CD4-positive, alpha-beta memory T cell (primary cell): ENCODE data around the gene THSD4. TPM values are rescaled to one million over a fixed set of nuclear protein-coding genes. Genes with fewer than 3 reads are reported as not detected.
"Not testable (repeated sequence)": the region's sequence is repeated elsewhere in the genome, so short reads cannot be mapped to it uniquely, and the experiment has no call there.

ENCODE experiments used
- CTCF ChIA-PET: fragments of 350-600 bp; sonication (Branson Sonifier 250); formaldehyde crosslinking; loops from one replicate; lab custom pipeline; 2021; ENCODE audit warnings: inconsistent platforms; ENCODE audit not compliant: partially characterized antibody; lab: Charles Lee
- POLR2A ChIA-PET: fragments of 350-600 bp; sonication (Branson Sonifier 250); formaldehyde crosslinking; loops from one replicate; lab custom pipeline; 2021; ENCODE audit not compliant: partially characterized antibody; lab: Charles Lee
- DNase-seq, 5 donors: peaks; one replicate each; pipeline versions ENCODE4 v3.0.0 to v3.0.0-alpha.2; 2020 to 2022; ENCODE audit warnings: mixed read lengths in 1 of 5
- H3K27ac ChIP-seq: one replicate; pipeline ENCODE4 v1.7.0; 2013; ENCODE audit warnings: low read depth, low read length
- H3K27me3 ChIP-seq: 2 replicates; pipeline ENCODE4 v1.7.0; 2013; ENCODE audit warnings: mild to moderate bottlenecking, low read length, moderate library complexity; ENCODE audit not compliant: insufficient read depth
- H3K36me3 ChIP-seq: 2 replicates; pipeline ENCODE4 v1.7.0; 2013; ENCODE audit warnings: mild to moderate bottlenecking, low read length, moderate library complexity; ENCODE audit not compliant: insufficient read depth
- H3K4me1 ChIP-seq: 2 replicates; pipeline ENCODE4 v1.7.0; 2013; ENCODE audit warnings: mild to moderate bottlenecking, low read length, moderate library complexity; ENCODE audit not compliant: insufficient read depth
- H3K4me3 ChIP-seq, 2 donors: one replicate each; pipeline ENCODE4 v1.7.0; 2013; ENCODE audit warnings: low read length in 2 of 2, mild to moderate bottlenecking in 1 of 2
- H3K9me3 ChIP-seq, 2 donors: one replicate each; pipeline ENCODE4 v1.7.0; 2013; ENCODE audit warnings: low read length in 2 of 2, control low read depth in 1 of 2; ENCODE audit not compliant: control insufficient read depth in 1 of 2
- H3K27ac Mint-ChIP-seq, 7 donors: one replicate each; pipeline ENCODE4 v1.8.0; 2020 to 2021; ENCODE audit warnings: mixed read lengths in 7 of 7, mild to moderate bottlenecking in 6 of 7, inconsistent platforms in 3 of 7, moderate library complexity in 3 of 7
- H3K27me3 Mint-ChIP-seq, 2 donors: one replicate each; pipeline ENCODE4 v1.8.0; 2020 to 2021; ENCODE audit warnings: mixed read lengths in 2 of 2
- H3K36me3 Mint-ChIP-seq, 2 donors: one replicate each; pipeline ENCODE4 v1.8.0; 2020 to 2021; ENCODE audit warnings: mixed read lengths in 2 of 2, inconsistent platforms in 1 of 2, mild to moderate bottlenecking in 1 of 2
- H3K4me1 Mint-ChIP-seq, 4 donors: one replicate each; pipeline ENCODE4 v1.8.0; 2020 to 2021; ENCODE audit warnings: mixed read lengths in 4 of 4, mild to moderate bottlenecking in 1 of 4
- H3K4me3 Mint-ChIP-seq, 8 donors: one replicate each; pipeline ENCODE4 v1.8.0; 2020 to 2021; ENCODE audit warnings: mixed read lengths in 8 of 8, mild to moderate bottlenecking in 7 of 8, moderate library complexity in 6 of 8, inconsistent platforms in 3 of 8
- H3K9me3 Mint-ChIP-seq, 8 donors: one replicate each; pipeline ENCODE4 v1.8.0; 2020 to 2021; ENCODE audit warnings: mixed read lengths in 8 of 8, mild to moderate bottlenecking in 5 of 8, inconsistent platforms in 3 of 8, moderate library complexity in 1 of 8
- intact Hi-C: fragments of 100-400 bp; cut with micrococcal nuclease; formaldehyde crosslinking; loops from one replicate; pipeline ENCODE4 v1.15.1; 2023
- polyA plus RNA-seq, 2 donors: library from polyadenylated mRNA; unstranded; fragments of 300-500 nt; fragmentation: Illumina TruSeq; gene quantifications; one replicate each; pipeline ENCODE4 v1.2.3, GENCODE V29; 2021
- total RNA-seq, 2 experiments: library from RNA; stranded (reverse); gene quantifications; one replicate each; pipeline ENCODE4 v1.2.3, GENCODE V29; 2021

The THSD4 gene
- total and polyA plus RNA-seq, 4 experiments from 2014 or later: not detected

DNA sequence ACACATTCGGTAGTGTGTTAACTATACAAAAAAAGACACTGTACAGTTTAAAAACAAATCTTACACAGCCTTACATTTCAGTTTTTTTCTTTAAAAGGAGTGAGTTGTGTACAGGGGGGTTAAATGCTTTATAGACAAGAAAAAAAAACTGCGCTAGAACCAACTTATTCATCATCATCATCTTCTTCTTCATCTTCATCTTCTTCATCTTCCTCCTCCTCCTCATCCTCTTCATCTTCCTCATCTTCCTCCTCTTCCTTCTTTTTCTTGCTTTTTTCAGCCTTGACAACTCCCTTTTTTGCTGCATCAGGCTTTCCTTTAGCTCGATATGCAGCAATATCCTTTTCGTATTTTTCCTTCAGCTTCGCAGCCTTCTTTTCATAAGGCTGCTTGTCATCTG lies 49.3 kb downstream of the THSD4 start:
- H3K4me3 Mint-ChIP-seq, H3K4me1 ChIP-seq, H3K4me3 ChIP-seq, H3K27me3 ChIP-seq, H3K4me1 Mint-ChIP-seq, H3K27ac Mint-ChIP-seq, CTCF ChIA-PET, H3K36me3 Mint-ChIP-seq, POLR2A ChIA-PET, DNase-seq, H3K36me3 ChIP-seq, H3K27ac ChIP-seq, H3K9me3 ChIP-seq, intact Hi-C loops: not testable (repeated sequence)
- Mint-ChIP-seq H3K9me3 (peaks cover 3 to 33% (median 22%) of the 10 kb centered on the region in 8 donors), H3K27me3 (peaks cover 14 to 22% of the 10 kb centered on the region in 2 donors)

- no peak for DNase-seq
- no peak overlapping the region for H3K4me3 ChIP-seq
- intact Hi-C loops: no loop called here
- Mint-ChIP-seq H3K4me1 (no peaks in the 10 kb centered on the region), H3K36me3 (peaks cover 0 to 6% of the 10 kb centered on the region in 2 donors), H3K27ac (no peak overlapping the region), H3K27me3 (peaks cover 8 to 16% of the 10 kb centered on the region in 2 donors), H3K9me3 (peaks cover 0 to 47% (median 31%) of the 10 kb centered on the region in 8 donors), H3K4me3 (no peak overlapping the region)
- no peaks in the 10 kb centered on the region for H3K4me1 ChIP-seq
- ChIA-PET CTCF (no interaction called here), POLR2A (no interaction called here)
- no peaks in the 10 kb centered on the region for H3K9me3 ChIP-seq
- H3K27me3 ChIP-seq: no peaks in the 10 kb centered on the region
- no peaks in the 10 kb centered on the region for H3K36me3 ChIP-seq
- no peak overlapping the region for H3K27ac ChIP-seq
These were observed 52.3 kb downstream of the THSD4 start for GRCh38 chr15:71167445-71168165.

GRCh38 chr15:71168166-71168834 lies 53.0 kb downstream of the THSD4 start:
- no peaks in the 10 kb centered on the region for H3K36me3 ChIP-seq
- H3K4me1 ChIP-seq: no peaks in the 10 kb centered on the region
- H3K27ac ChIP-seq: no peak overlapping the region
- Mint-ChIP-seq H3K27ac (no peak overlapping the region), H3K4me1 (no peaks in the 10 kb centered on the region), H3K9me3 (peaks cover 0 to 44% (median 28%) of the 10 kb centered on the region in 8 donors), H3K27me3 (peaks cover 8 to 16% of the 10 kb centered on the region in 2 donors), H3K36me3 (peaks cover 0 to 6% of the 10 kb centered on the region in 2 donors), H3K4me3 (no peak overlapping the region)
- intact Hi-C loops: no loop called here
- H3K9me3 ChIP-seq: no peaks in the 10 kb centered on the region
- POLR2A ChIA-PET: no interaction called here
- CTCF ChIA-PET: no interaction called here
- H3K4me3 ChIP-seq: no peak overlapping the region
- H3K27me3 ChIP-seq: no peaks in the 10 kb centered on the region
- no peak for DNase-seq

DNA sequence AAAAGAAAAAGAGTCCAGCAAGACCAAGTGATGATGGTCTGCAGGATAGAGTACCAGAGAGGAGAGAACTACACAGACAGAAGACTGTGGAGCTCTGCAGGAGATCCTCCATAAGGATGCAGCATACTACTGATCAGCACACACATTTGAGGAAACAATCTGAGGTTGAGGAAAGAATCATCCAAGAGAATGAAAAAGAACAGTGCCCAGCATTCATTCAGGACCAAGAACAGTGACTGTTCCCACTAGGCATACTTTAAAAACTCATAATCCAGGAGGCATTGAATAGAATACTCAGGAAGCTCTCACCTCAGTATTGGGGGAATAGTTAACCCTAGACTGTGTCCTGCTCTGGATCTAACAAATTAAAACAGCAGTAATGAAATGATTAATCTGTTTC lies 54.9 kb downstream of the THSD4 start:
- CTCF ChIA-PET: no interaction called here
- H3K9me3 Mint-ChIP-seq: peaks cover 0 to 49% (median 31%) of the 10 kb centered on the region in 8 donors

DNA sequence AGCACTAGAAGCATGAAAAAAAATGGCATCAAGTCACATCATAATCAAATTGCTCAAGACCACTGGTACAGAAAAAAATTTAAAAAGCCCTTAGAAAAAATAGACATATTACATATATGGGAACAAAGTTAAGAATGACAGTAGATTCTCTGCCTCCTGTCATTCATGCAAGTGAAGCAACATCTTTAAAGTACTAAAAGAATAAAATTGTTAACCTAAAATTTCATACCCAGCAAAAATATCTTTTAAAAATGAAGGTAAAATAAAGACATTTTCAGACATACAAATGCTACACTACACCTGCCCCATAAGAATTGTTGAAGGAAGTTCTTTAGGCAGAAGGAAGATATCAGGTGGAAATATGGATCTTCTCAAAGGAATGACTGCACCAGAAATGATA lies 55.9 kb downstream of the THSD4 start:
- intact Hi-C loops: no loop called here
- H3K27ac Mint-ChIP-seq: no peak overlapping the region
- H3K36me3 ChIP-seq: no peaks in the 10 kb centered on the region
- POLR2A ChIA-PET: no interaction called here
- CTCF ChIA-PET: no interaction called here
- H3K27ac ChIP-seq: no peak overlapping the region
- H3K9me3 Mint-ChIP-seq: peaks cover 0 to 41% (median 29%) of the 10 kb centered on the region in 8 donors
- H3K36me3 Mint-ChIP-seq: peaks cover 0 to 6% of the 10 kb centered on the region in 2 donors
- no peaks in the 10 kb centered on the region for H3K4me1 ChIP-seq
- no peaks in the 10 kb centered on the region for H3K9me3 ChIP-seq
- H3K27me3 ChIP-seq: no peaks in the 10 kb centered on the region
- H3K27me3 Mint-ChIP-seq: peaks cover 3 to 13% of the 10 kb centered on the region in 2 donors
- H3K4me3 ChIP-seq: no peak overlapping the region
- H3K4me3 Mint-ChIP-seq: no peak overlapping the region
- DNase-seq: no peak
- H3K4me1 Mint-ChIP-seq: no peaks in the 10 kb centered on the region

More for the DNA sequence above, 54.9 kb downstream of the THSD4 start:
- Mint-ChIP-seq H3K36me3 (peaks cover 0 to 6% of the 10 kb centered on the region in 2 donors), H3K4me1 (no peaks in the 10 kb centered on the region), H3K27me3 (peaks cover 8 to 16% of the 10 kb centered on the region in 2 donors), H3K4me3 (no peak overlapping the region), H3K27ac (no peak overlapping the region)
- POLR2A ChIA-PET: no interaction called here
- no peak overlapping the region for H3K4me3 ChIP-seq
- H3K4me1 ChIP-seq: no peaks in the 10 kb centered on the region
- no peak for DNase-seq
- H3K27ac ChIP-seq: no peak overlapping the region
- H3K36me3 ChIP-seq: no peaks in the 10 kb centered on the region
- intact Hi-C loops: no loop called here
- H3K9me3 ChIP-seq: no peaks in the 10 kb centered on the region
- no peaks in the 10 kb centered on the region for H3K27me3 ChIP-seq

DNA sequence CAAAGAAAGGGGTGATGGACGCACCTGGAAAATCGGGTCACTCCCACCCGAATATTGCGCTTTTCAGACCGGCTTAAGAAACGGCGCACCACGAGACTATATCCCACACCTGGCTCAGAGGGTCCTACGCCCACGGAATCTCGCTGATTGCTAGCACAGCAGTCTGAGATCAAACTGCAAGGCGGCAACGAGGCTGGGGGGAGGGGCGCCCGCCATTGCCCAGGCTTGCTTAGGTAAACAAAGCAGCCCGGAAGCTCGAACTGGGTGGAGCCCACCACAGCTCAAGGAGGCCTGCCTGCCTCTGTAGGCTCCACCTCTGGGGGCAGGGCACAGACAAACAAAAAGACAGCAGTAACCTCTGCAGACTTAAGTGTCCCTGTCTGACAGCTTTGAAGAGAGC lies 59.1 kb downstream of the THSD4 start:
- CTCF ChIA-PET, intact Hi-C loops, POLR2A ChIA-PET, H3K36me3 Mint-ChIP-seq, H3K27ac ChIP-seq, H3K4me3 Mint-ChIP-seq, H3K4me3 ChIP-seq, H3K27me3 Mint-ChIP-seq, H3K27ac Mint-ChIP-seq, H3K27me3 ChIP-seq, H3K4me1 ChIP-seq, H3K4me1 Mint-ChIP-seq, H3K36me3 ChIP-seq, H3K9me3 ChIP-seq: not testable (repeated sequence)
- peaks cover 0 to 35% (median 26%) of the 10 kb centered on the region in 8 donors for H3K9me3 Mint-ChIP-seq
- DNase-seq: peak in 1 of 5 donors; percentile 4

DNA sequence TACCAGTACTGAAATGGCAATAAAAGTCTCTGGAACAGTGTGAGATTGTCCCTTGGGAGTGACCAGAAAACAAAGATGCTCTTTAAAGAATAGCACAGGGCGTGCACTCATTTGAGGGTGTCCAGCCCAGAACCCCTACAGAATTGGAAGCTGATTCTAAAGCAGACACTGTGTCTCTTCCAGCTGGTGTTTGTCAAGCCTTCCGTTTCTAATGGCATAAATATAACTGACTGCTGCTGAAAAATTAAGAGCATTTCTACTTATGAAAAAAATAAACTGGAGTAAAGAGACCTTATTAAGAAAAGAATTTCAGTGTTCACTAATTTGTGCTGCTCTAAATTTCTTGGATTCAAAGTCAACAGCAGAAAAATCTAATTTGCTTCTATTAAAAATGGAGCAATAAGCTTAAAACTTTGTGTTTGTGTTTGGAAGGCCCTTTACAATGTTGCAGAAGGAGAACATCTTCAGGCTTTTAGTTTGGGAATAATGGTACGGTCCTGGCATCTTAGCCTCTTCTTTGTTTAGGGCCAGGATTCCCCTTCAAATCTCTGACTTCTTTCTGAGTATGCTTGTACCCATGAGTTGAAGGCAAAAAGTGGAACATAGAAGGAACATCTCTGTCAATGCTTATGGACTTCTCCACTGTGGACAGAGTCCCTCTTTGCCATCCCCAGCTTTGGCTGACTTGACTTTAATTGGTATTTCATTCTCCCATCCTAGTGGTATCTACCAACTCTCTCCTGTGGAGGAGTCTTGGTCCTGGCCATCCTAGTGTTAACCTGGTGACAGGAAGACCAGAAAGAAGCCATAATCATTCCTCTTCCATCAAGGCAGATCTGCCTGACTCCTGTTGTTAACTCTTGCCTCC lies 65.9 kb downstream of the THSD4 start:
- DNase-seq: no peak
- ChIA-PET CTCF (no interaction called here), POLR2A (no interaction called here)
- Histone ChIP-seq H3K36me3 (no peaks in the 10 kb centered on the region), H3K4me3 (no peak overlapping the region), H3K27me3 (no peaks in the 10 kb centered on the region), H3K9me3 (no peaks in the 10 kb centered on the region), H3K4me1 (no peaks in the 10 kb centered on the region), H3K27ac (no peak overlapping the region)
- Mint-ChIP-seq H3K9me3 (peaks cover 0 to 4% (median 0%) of the 10 kb centered on the region in 8 donors), H3K36me3 (no peaks in the 10 kb centered on the region), H3K27me3 (peaks cover 3 to 4% of the 10 kb centered on the region in 2 donors), H3K4me1 (no peaks in the 10 kb centered on the region), H3K4me3 (no peak overlapping the region), H3K27ac (peak overlapping the region in 1 of 7 donors; percentile 35)
- intact Hi-C loops: no loop called here
